HepG2 (cell line): Measurements from ENCODE around the gene CELF5. TPM values are rescaled to one million over a fixed set of nuclear protein-coding genes. Genes with fewer than 3 reads are reported as not detected.

Experiments used
- ATAC-seq: fragments of 200-7000 bp; cut with Tn5 transposase; 3 replicates; pipeline ENCODE4 v1.9.1; 2020; ENCODE audit warnings: mild to moderate bottlenecking, moderate library complexity
- BruUV-seq: library from RNA; stranded (reverse); fragments of 400-500 nt; replicated peaks from 2 replicates; lab custom pipeline; 2021; lab: Mats Ljungman, UMichigan
- CTCF ChIA-PET: fragments of 300-600 bp; formaldehyde crosslinking; extraction: SDS; loops from one replicate; lab custom pipeline; 2021; ENCODE audit warnings: low total read pairs, inconsistent platforms, low intra/inter-chr PET ratio; lab: Yijun Ruan, JAX
- POLR2A ChIA-PET: fragments of 350-600 bp; sonication (Branson Sonifier 250); formaldehyde crosslinking; loops from one replicate; lab custom pipeline; 2020; ENCODE audit warnings: antibody characterized with exemption, inconsistent platforms; lab: Yijun Ruan, JAX
- DNase-seq: peaks from one replicate; pipeline ENCODE4 v3.0.0-alpha.2; 2015; ENCODE audit warnings: low spot score
- FAIRE-seq: peaks from 3 replicates; lab custom pipeline; 2011; peaks lifted over from hg19 to GRCh38; lab: Jason Lieb, UNC
- H2AFZ ChIP-seq: one replicate; pipeline ENCODE4 v1.6.1; 2011; ENCODE audit warnings: low read length, inconsistent platforms
- H3K27ac ChIP-seq: fragments of 300-600 bp; 3 replicates; pipeline ENCODE4 v1.8.0; 2011; ENCODE audit warnings: mixed run types, mild to moderate bottlenecking, mixed read lengths, low read length, inconsistent platforms; ENCODE audit not compliant: insufficient read depth; ENCODE audit errors: extremely low read length
- H3K27me3 ChIP-seq, 2 experiments: fragments of 200-600 bp in 1 of 2; 2 replicates in 1 of 2; 3 replicates in 1 of 2; pipeline versions ENCODE4 v1.6.0 to v1.8.0; 2011; ENCODE audit warnings: low read length in 2 of 2, mild to moderate bottlenecking in 2 of 2, moderate library complexity in 2 of 2, inconsistent platforms in 1 of 2; ENCODE audit not compliant: insufficient read depth in 2 of 2, control insufficient read depth in 1 of 2
- H3K36me3 ChIP-seq, 2 experiments: fragments of 200-600 bp in 1 of 2; replicated peaks in 1 of 2; 2 replicates in 1 of 2; 3 replicates in 1 of 2; pipeline versions ENCODE4 v1.5.1 to v1.8.0; 2011; ENCODE audit warnings: low read length in 2 of 2, inconsistent platforms in 1 of 2; ENCODE audit not compliant: insufficient read depth in 2 of 2, control insufficient read depth in 1 of 2
- H3K4me1 ChIP-seq: 2 replicates; pipeline ENCODE4 v1.5.1; 2012; ENCODE audit warnings: low read length, inconsistent platforms; ENCODE audit not compliant: insufficient read depth
- H3K4me2 ChIP-seq: 2 replicates; pipeline ENCODE4 v1.6.0; 2011; ENCODE audit warnings: low read depth, low read length, inconsistent platforms
- H3K4me3 ChIP-seq, 3 experiments: fragments of 200-600 bp in 1 of 3; sonication (generic), shearing (Covaris generic) in 1 of 3; replicated peaks in 1 of 3; 2 replicates each; pipeline ENCODE4 v1.5.1; 2011 to 2016; ENCODE audit warnings: low read length in 3 of 3, inconsistent platforms in 2 of 3, low read depth in 2 of 3, mild to moderate bottlenecking in 2 of 3, control low read depth in 1 of 3, mixed read lengths in 1 of 3; ENCODE audit not compliant: insufficient read depth in 1 of 3
- H3K79me2 ChIP-seq: one replicate; pipeline ENCODE4 v1.6.1; 2011; ENCODE audit warnings: low read length, inconsistent platforms; ENCODE audit not compliant: insufficient read depth
- H3K9ac ChIP-seq: 2 replicates; pipeline ENCODE4 v1.6.0; 2011; ENCODE audit warnings: mild to moderate bottlenecking, low read depth, low read length, inconsistent platforms; ENCODE audit not compliant: insufficient read depth
- H3K9me3 ChIP-seq: 2 replicates; pipeline ENCODE4 v1.5.1; 2012; ENCODE audit warnings: mild to moderate bottlenecking, low read length
- H4K20me1 ChIP-seq: 2 replicates; pipeline ENCODE4 v1.6.0; 2011; ENCODE audit warnings: inconsistent platforms, mild to moderate bottlenecking, low read length, moderate library complexity; ENCODE audit not compliant: insufficient read depth
- ATM ChIP-seq: fragments of 450-650 bp; IDR thresholded peaks from 2 replicates; pipeline ENCODE4 v1.7.1; 2017; ENCODE audit warnings: mild to moderate bottlenecking, borderline replicate concordance
- PBX2 ChIP-seq: IDR thresholded peaks from 2 replicates; pipeline ENCODE4 v1.6.1; 2016; ENCODE audit warnings: control low read depth
- PRDM15 ChIP-seq: sonication (generic); formaldehyde crosslinking; IDR thresholded peaks from 2 replicates; pipeline ENCODE4 v1.4.0; 2020; ENCODE audit warnings: missing genetic modification reagents
- RCOR2 ChIP-seq: IDR thresholded peaks from 2 replicates; pipeline ENCODE4 v1.6.1; 2016; ENCODE audit warnings: missing biosample characterization, missing genetic modification reagents
- SP2 ChIP-seq: sonication (generic); formaldehyde crosslinking; IDR thresholded peaks from 2 replicates; pipeline ENCODE4 v1.5.1; 2020; ENCODE audit warnings: mild to moderate bottlenecking, missing genetic modification reagents
- THYN1 ChIP-seq: sonication (generic); formaldehyde crosslinking; IDR thresholded peaks from 2 replicates; pipeline ENCODE4 v1.8.1; 2023; ENCODE audit warnings: low read depth, mild to moderate bottlenecking, moderate library complexity, missing genetic modification reagents, borderline replicate concordance
- YY1 ChIP-seq: IDR thresholded peaks from 2 replicates; pipeline ENCODE4 v1.6.1; 2011; ENCODE audit warnings: low read length, low read depth, moderate library complexity, mild to moderate bottlenecking; ENCODE audit not compliant: insufficient read depth, insufficient replicate concordance
- ZBTB42 ChIP-seq: sonication (generic); formaldehyde crosslinking; IDR thresholded peaks from 2 replicates; pipeline ENCODE4 v1.5.0; 2020; ENCODE audit warnings: mild to moderate bottlenecking, missing genetic modification reagents
- WGBS: methylation state at CpG from one replicate; pipeline ENCODE4 v1.1.6; 2017; ENCODE audit warnings: low lambda C conversion rate; 5-methylcytosine and 5-hydroxymethylcytosine counted together
- in situ Hi-C: cut with HindIII; loops from 2 replicates; pipeline ENCODE4 v1.10.0; 2017; ENCODE audit warnings: low pct_unique_long_range_greater_than_20kb; ENCODE audit not compliant: extremely low pct_ligation_motif_present
- intact Hi-C: fragments of 100-400 bp; cut with micrococcal nuclease; formaldehyde crosslinking; loops from one replicate; pipeline ENCODE4 v1.10.0; 2022; ENCODE audit not compliant: unreplicated experiment
- polyA plus RNA-seq, 8 experiments: library from polyadenylated mRNA; depleted of rRNA in 3 of 8; stranded (reverse) in 7 of 8; unstranded in 1 of 8; fragments of >200 nt; fragmentation: Illumina TruSeq in 4 of 8; extraction: Trizol in 4 of 8; gene quantifications; 2 replicates each; pipeline versions ENCODE4 v1.2.1 to v1.2.3, GENCODE V29; 2011 to 2016; ENCODE audit warnings: low read depth in 4 of 8, missing spikeins in 1 of 8, mixed read lengths in 1 of 8; ENCODE audit not compliant: insufficient read depth in 1 of 8
- total RNA-seq, 5 experiments: library from RNA; depleted of rRNA; stranded (reverse); fragments of >200 nt; fragmentation: Illumina TruSeq; extraction: Trizol; gene quantifications; 2 replicates each; pipeline ENCODE4 v1.2.3, GENCODE V29; 2016; ENCODE audit warnings: low read depth in 1 of 5

CELF5 gene
- total and polyA plus RNA-seq, 2 of the 13 experiments (the other 11 are each of a cell fraction or from before 2014, with no cell fraction given): 0.31 to 0.84 TPM

- H2AFZ ChIP-seq: no peak overlapping the region
- no peak overlapping the region for H3K4me2 ChIP-seq
- H3K9ac ChIP-seq: no peak overlapping the region
- H3K27me3 ChIP-seq: no peaks in the 10 kb centered on the region; a peak in 2 of 5 replicates
- no peaks in the 10 kb centered on the region for H3K9me3 ChIP-seq
- H3K4me1 ChIP-seq: no peaks in the 10 kb centered on the region
- no peaks in the 10 kb centered on the region for H3K36me3 ChIP-seq
- no TSS peak for BruUV-seq
- H3K27ac ChIP-seq: no peak overlapping the region
- WGBS: 0% methylated on average over 1 of the region's 3 CpGs
- in situ Hi-C loops (no loop called here), intact Hi-C loops (no loop called here)
- no peak for FAIRE-seq
- no peaks in the 10 kb centered on the region for H4K20me1 ChIP-seq
- ATAC-seq: no peak
- H3K79me2 ChIP-seq: no peaks in the 10 kb centered on the region
- ChIA-PET CTCF (no interaction called here), POLR2A (no interaction called here)
- no peak for DNase-seq
- no peak for TF ChIP-seq SP2 (CRISPR knock-in tag)
- TF ChIP-seq YY1: peak; percentile 35
- no peak for TF ChIP-seq PRDM15 (CRISPR knock-in tag)
- no peak for TF ChIP-seq ATM
- no peak for TF ChIP-seq RCOR2 (CRISPR knock-in tag)
- TF ChIP-seq PBX2 (CRISPR knock-in tag): no peak
- no peak for TF ChIP-seq THYN1
- no peak for TF ChIP-seq ZBTB42 (CRISPR knock-in tag)
- H3K4me3 ChIP-seq: no peak overlapping the region
These were observed 28.8 kb downstream of the CELF5 start for GRCh38 chr19:3253270-3253669.
